Measurements from ENCODE around the gene HID1.
A peak's percentile ranks its signal among the peaks of the same experiment; 100 is the strongest.

Gene HID1

DNA sequence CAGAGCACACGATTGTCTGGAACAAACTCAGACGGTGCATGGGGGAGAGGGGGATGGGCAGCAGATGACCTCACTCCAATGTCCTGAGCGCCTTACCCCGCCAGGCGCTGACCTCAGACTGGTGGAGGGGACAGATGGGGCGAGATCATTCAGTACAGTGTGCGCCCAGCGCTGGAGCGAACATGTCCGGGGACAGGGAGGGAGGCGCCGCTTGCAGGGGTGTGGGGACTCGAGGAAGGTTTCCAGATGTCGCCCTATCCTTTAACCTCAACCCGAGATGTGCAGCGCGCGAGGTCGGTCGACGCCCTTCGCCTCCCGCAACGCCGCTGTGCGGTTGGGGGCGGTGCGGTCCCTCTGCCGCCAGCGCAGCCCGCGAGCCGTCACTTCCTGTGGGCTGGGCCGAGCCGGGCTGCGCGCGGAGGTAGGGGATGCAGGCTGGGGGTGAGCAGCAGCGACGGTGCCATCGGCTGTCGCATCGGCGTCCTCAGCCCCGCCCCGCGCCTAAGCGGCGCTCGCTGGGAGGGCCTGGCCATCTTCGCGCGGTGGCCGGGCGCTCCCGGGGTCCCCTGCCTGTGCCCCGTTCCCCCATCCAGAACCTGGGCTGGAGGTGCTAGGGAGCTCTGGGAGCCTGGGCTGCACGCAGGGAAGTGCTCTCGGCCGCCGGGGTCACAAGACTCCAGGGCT lies 9.6 kb upstream of the HID1 start:
- TF ChIP-seq, protein P1, sequence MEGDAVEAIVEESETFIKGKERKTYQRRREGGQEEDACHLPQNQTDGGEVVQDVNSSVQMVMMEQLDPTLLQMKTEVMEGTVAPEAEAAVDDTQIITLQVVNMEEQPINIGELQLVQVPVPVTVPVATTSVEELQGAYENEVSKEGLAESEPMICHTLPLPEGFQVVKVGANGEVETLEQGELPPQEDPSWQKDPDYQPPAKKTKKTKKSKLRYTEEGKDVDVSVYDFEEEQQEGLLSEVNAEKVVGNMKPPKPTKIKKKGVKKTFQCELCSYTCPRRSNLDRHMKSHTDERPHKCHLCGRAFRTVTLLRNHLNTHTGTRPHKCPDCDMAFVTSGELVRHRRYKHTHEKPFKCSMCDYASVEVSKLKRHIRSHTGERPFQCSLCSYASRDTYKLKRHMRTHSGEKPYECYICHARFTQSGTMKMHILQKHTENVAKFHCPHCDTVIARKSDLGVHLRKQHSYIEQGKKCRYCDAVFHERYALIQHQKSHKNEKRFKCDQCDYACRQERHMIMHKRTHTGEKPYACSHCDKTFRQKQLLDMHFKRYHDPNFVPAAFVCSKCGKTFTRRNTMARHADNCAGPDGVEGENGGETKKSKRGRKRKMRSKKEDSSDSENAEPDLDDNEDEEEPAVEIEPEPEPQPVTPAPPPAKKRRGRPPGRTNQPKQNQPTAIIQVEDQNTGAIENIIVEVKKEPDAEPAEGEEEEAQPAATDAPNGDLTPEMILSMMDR (conservative IDR thresholded peaks at IDR 0.05) = 0 out of 2 replicates have a peak, but pooled peaks have one; percentile 10
- peak overlapping the region; percentile 92 for H3K27ac ChIP-seq

DNA sequence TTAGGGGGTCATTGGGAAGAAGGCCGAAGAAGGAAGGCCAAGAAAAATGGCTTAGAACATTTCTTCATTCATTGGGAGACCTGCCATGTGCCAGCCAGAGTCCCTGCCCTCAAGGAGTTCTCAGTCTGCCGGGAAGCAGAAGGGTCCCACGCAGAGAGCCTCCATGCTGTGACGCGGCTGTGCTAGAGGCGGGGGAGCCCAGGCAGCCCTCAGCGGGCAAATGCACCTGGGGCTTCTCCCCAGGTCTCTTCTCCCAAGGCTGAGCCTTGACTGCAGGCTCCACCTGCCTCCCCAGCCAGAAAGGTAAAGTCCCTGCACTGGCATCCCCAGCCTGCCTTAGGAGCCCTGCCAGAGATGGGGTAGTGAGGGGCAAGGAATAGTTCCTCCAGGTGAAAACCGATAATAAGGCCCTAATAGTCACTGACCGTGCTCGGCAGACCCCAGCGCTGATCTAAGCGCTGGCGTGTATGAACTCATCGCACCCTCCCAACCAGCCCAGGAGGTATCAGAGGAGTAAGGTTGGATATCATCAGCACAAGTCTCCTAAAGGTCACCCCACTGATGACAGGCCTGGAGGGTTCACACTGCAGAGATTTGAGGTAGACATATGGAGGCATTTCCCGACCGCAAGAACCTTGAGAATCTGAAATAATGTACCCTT lies 8.9 kb upstream of the HID1 start:
- H3K27ac ChIP-seq = peak overlapping the region; percentile 92
- TF ChIP-seq, protein P1 (conservative IDR thresholded peaks at IDR 0.05) = no peak

DNA sequence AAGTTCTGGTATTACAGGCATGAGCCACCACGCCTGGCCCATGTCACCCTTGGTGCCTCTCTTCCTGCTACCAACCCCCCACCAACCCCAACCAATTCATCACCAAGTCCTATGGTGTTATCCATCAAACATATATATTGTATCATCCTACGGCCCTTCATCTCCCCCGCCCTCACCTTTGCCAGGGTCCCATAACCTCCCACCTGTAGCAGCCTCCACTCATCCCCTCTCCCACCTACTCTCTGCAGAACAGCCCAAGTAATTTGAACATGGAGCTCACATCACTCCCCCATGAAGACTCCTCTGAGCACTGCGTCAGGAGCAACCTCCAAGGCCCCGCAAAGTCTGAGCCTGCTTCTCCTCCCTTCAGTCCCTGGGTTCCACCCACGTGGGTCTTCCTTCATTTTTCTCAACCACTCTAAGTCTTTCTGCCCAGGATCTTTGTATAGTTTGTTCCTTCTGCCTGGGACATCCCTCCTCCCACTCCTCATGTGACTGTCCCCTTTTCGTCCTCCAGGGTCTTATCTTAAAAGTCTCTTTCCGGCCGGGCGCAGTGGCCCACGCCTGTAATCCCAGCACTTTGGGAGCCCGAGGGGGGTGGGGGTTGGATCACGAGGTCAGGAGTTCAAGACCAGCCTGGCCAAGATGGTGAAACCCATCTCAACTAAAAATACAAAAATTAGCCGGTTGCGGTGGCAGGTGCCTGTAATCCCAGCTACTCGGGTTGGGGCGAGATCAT lies 7.0 kb upstream of the HID1 start:
- H3K27ac ChIP-seq = no peak overlapping the region
- TF ChIP-seq, protein P1 (conservative IDR thresholded peaks at IDR 0.05) = no peak

DNA sequence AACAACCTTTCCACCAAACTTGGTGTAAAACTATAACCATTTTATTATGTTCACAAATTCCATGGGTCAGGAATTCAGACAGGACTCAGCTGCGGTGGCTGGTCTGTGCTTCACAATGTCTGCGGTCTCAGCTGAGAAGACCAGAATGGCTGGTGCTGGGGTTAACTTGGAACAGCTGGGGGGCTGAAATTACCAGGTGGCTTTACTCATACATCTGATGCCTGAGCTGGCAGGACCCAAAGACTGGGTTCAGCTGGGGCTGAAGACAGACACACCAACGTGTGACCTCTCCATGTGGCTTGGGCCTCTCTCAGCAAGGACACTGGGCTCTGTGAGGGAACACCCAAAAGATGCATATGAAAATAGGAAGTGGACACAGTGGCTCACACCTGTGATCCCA lies 5.7 kb upstream of the HID1 start:
- no peak overlapping the region for H3K27ac ChIP-seq
- TF ChIP-seq, protein P1 (conservative IDR thresholded peaks at IDR 0.05) = no peak

DNA sequence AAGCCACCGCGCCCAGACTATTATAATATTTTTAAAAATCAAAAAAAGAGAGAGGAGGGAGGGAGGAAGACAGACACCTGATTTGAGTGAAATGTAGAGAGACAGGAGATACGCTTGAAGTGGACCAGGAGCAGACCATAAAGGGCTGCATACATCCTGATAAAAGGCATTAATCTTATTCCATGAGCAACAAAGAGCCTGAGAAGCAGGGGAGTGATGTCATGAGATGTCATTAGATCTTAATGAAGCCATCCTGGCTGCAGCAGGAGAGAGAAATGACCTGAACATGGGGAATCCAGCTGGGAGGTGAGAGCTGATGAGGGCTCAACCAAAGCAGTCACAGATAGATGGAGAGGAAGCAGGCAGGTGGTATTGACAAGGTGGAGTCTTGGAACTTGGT lies 5.2 kb upstream of the HID1 start:
- no peak overlapping the region for H3K27ac ChIP-seq
- TF ChIP-seq, protein P1 (conservative IDR thresholded peaks at IDR 0.05) = no peak

DNA sequence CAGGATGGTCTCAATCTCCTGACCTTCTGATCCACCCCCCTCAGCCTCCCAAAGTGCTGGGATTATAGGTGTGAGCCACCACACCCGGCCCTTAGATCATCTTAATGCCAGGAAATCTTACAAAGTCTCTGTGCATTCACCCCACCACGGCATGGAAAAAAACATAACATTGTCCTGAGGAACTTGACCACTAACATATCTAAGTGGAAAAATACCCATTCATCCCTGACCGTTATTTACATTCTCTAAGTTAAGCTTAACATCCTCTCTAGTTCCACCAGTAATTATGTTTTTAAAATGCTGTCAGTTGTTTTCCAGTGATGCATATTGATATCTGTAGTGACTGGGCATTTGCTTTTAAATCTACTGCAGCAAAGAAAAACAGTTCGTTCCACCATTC lies 3.4 kb upstream of the HID1 start:
- H3K27ac ChIP-seq = no peak overlapping the region
- TF ChIP-seq, protein P1 (conservative IDR thresholded peaks at IDR 0.05) = no peak

DNA sequence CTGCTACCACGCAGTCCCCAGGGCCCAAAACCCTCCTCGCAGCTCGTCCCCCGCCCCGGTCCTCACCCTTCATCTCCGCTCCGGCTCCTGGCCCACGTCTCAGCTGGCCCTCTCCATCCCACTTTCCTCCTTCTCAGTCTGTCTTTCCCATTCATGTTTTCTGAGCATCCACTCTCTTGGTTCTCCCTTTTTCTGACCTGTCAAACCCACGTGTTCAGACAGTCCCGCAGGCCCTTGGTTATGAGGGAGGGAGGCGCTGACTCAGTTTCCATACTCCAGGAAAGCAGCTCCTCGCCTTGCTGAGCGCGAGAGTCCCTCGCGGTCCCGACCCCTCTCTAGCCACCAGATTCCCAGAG lies 392 bp upstream of the HID1 start:
- H3K27ac ChIP-seq = peak overlapping the region; percentile 86
- TF ChIP-seq, protein P1 (conservative IDR thresholded peaks at IDR 0.05) = no peak

Measured in VCaP (cell line).